GM04503 (cell line): ENCODE results near the gene KCTD21.

Experiments
- DNase-seq: peaks from one replicate; pipeline ENCODE4 v3.0.0-alpha.2; 2012; ENCODE audit warnings: low read depth

The KCTD21 gene

GRCh38 chr11:78218707-78219492, 30.5 kb upstream of the KCTD21 start:
- DNase-seq, result no peak

GRCh38 chr11:78217650-78218541, 29.5 kb upstream of the KCTD21 start:
- no peak for DNase-seq

- DNase-seq, result no peak
Observed at GRCh38 chr11:78216571-78217287, 28.3 kb upstream of the KCTD21 start.

- DNase-seq, result no peak
Observed at GRCh38 chr11:78216021-78216420, 27.6 kb upstream of the KCTD21 start.

- DNase-seq, result no peak
Observed at GRCh38 chr11:78214331-78215194, 26.1 kb upstream of the KCTD21 start.

- DNase-seq, result no peak
Observed at GRCh38 chr11:78213526-78214330, 25.3 kb upstream of the KCTD21 start.

GRCh38 chr11:78212586-78213371, 24.4 kb upstream of the KCTD21 start:
- peak; percentile 58 for DNase-seq

- no peak for DNase-seq
Observed at GRCh38 chr11:78211565-78211964, 23.1 kb upstream of the KCTD21 start.

GRCh38 chr11:78210000-78210608, 21.7 kb upstream of the KCTD21 start:
- DNase-seq, result no peak

GRCh38 chr11:78209478-78209877, 21.1 kb upstream of the KCTD21 start:
- DNase-seq, result no peak

GRCh38 chr11:78208257-78209165, 20.1 kb upstream of the KCTD21 start:
- no peak for DNase-seq

- no peak for DNase-seq
Observed at GRCh38 chr11:78207532-78208256, 19.3 kb upstream of the KCTD21 start.

- no peak for DNase-seq
Observed at GRCh38 chr11:78205691-78206090, 17.3 kb upstream of the KCTD21 start.

GRCh38 chr11:78205256-78205655, 16.8 kb upstream of the KCTD21 start:
- no peak for DNase-seq

GRCh38 chr11:78203184-78203583, 14.8 kb upstream of the KCTD21 start:
- DNase-seq, result no peak

GRCh38 chr11:78202733-78203167, 14.3 kb upstream of the KCTD21 start:
- DNase-seq, result no peak

GRCh38 chr11:78201096-78201818, 12.8 kb upstream of the KCTD21 start:
- no peak for DNase-seq
